ENCODE results near the gene ETNK2.
"Not testable (repeated sequence)": the region's sequence is repeated elsewhere in the genome, so short reads cannot be mapped to it uniquely, and the experiment has no call there.

ETNK2 gene

DNA sequence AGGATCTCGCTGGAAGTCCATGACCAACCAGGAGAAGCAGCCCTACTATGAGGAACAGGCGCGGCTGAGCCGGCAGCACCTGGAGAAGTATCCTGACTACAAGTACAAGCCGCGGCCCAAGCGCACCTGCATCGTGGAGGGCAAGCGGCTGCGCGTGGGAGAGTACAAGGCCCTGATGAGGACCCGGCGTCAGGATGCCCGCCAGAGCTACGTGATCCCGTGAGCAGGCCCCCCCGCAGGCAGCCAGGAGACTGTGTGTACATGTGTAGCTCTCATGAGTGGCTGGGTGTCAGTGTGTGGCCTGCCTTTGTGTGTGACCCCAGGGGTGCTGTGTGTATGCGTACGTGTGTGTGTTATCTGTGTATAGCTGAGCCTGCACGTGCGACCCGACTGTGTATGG lies 27.2 kb downstream of the ETNK2 start:
- no peak for DNase-seq

DNA sequence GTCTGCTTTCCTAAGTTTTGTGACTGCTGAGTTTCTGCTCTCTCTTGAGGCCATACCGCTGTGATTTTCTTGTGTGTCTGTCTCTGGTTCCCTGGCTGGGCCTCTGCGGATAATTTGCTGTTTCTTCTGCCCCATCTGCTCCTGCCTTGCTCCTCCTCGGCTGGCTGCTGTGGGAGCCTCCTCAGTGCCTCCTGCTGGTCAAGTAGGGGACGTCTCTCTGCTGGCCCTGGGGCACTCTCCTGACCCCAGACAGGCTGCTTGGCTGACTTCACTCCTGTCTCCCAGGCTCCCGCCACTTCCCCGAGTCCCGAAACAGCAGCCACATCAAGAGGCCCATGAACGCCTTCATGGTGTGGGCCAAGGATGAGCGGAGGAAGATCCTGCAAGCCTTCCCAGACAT lies 28.5 kb downstream of the ETNK2 start:
- DNase-seq: no peak

DNA sequence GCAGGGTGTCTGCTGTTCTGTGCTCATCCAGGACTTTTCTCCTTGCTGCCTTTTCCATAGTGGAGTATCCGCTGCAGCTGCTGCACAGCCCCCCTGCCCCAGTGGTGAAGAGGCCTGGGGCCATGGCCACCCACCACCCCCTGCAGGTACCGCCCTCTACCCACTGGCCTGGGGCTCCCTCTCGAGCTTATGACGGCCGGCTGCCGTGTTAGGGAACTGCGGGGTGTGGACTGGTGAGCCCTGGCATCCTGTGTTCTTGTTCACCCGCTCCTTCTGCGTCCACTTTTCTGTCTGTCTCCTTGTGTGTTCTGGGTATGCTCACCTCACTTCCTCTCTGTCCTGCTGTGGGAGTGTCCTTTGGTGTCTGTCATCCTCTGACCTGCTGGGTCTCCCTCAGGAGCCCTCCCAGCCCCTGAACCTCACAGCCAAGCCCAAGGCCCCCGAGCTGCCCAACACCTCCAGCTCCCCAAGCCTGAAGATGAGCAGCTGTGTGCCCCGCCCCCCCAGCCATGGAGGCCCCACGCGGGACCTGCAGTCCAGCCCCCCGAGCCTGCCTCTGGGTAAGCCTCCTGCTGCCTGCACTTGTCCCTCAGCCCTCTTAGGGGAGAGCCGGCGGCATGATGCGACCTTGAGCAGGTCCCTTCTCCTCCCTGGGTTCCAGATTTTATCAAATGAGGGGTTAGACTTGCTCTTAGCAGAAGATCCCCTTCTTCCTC lies 29.8 kb downstream of the ETNK2 start:
- DNase-seq: no peak

- no peak for DNase-seq
Measured at GRCh38 chr1:204116539-204116938, 35.3 kb downstream of the ETNK2 start.

DNA sequence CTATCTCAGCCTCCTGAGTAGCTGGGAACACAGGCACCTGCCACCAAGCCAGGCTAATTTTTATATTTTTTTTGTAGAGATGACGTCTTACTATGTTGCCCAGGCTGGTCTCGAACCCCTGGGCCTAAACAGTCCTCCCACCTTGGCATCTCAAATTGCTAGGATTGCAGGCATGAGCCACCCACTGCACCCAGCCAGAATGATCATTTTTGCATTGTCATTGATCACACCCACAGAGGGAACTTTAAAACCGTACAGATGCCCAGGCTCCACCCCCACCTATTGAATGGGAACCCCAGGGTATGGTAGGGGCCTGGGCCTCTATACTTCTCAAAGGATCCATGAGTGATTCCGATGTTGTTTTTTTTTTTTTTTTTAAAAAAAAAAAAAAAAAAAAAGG lies 36.7 kb downstream of the ETNK2 start:
- DNase-seq: no peak

GRCh38 chr1:204114606-204115005 lies 37.2 kb downstream of the ETNK2 start:
- DNase-seq: no peak

DNA sequence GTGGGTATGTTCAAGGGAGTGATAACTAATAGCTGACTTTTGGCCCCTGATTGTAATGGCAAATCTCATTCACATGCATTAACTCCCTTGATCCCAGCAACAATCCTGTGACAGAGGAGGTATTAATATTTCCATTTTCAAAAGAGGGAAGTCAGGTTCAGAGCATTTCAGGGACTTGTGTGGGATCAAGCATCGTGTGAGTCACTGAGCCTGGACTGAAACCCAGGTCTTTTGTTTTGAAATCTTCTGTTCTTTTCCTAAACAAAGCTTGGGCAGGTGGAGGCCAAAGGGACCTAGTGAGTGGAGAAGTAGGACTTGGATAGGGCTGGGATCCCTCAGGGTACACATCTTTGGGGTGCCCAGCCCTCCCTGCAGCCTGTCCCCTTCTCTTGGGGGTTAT lies 37.9 kb downstream of the ETNK2 start:
- no peak for DNase-seq

- DNase-seq: no peak
Measured at GRCh38 chr1:204112876-204113730, 38.7 kb downstream of the ETNK2 start.

DNA sequence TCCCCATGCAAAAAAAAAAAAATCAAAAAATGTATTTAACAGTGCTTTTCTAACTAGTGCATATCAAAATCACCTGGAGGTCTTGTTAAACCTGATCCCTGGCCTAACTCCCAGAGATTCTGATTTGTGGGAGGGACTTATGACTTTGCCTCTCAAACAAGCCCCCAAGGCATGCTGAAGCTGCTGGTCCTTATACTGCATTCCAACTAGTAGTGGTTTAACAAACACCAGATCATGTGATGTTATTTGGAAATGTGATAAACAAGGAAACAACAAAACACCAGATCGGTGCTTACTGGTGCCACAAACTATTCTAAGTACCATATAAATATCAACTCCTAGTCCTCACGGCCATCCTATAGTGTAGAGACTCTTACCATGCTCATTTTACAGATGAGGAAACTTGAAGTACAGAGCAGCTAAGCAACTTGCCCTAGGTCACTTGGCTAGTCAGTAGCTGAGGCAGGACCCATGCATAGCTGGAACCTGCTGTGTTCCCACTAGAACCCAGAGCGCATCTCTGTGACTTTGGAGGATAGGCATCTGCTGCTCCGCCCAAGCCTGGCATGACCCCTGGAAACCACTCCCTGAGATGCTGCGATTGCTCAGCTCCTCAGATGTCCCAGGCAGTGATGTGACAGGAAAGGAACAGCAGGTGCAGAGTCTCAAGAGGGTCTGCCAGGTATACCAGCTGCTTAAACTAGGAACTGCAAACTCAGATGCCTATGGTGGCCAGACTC lies 40.8 kb downstream of the ETNK2 start:
- no peak for DNase-seq

DNA sequence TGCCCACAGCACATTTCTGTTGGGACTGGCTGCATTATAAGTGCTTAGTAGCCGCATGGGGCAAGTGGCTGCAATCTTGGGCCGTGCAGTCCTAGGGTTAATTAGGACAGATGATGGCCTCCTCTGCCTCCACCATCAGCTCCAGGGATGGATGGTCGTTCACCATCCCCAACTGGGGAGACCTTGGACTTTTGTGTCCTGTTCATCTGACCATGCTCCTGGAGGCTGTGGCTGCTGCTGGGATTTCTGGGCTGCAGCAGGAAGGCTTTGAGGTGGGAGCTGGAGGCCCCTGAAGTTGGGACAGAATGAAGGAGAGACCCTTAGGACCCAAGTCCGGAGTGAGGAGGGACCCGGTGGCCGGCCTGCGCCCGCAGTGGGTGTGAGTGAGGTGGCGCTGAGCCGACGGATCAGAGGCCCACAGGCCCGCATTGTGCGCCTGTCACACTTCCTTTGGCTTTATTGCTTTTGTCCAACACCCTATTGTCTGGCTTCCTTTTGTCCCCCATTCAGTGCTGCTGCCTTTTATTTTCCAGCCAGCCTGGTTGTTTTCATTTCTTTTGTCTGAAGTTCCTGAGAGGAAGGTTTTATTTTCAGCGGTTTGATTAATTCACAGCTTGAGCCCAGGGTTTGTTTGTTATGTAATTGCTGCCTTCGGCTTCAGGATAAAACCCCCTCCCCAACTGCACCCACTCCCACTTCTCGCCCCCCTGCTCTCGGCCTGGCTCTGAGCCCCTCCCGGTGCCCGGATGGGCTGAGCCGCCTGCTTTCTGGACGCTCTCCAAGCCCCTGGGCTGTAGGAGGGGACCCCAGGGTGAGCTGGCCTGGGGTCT lies 43.3 kb downstream of the ETNK2 start:
- DNase-seq: no peak

- DNase-seq: no peak
Measured at GRCh38 chr1:204107892-204108291, 44.0 kb downstream of the ETNK2 start.

DNA sequence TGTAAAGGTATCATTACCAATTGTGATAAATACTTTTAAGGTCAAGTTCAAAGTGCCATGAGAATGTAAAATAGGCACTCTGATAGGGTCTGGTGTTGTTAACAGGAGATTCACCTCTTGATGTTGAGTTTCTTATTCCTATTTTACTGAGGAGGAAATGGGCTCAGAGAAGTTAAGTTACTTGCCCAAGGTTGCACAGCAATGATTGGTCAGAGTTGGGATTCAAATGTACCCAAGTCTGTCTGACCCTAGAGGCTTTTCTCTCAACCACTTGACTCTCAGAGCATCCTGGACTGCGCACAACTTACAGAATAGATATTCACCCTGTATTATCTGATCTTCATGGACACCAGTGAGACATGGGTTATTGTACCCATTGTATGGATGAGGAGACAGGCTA lies 45.0 kb downstream of the ETNK2 start:
- no peak for DNase-seq

- no peak for DNase-seq
Measured at GRCh38 chr1:204105131-204105515, 46.7 kb downstream of the ETNK2 start.

- DNase-seq: no peak
Measured at GRCh38 chr1:204104331-204105130, 47.3 kb downstream of the ETNK2 start.

- DNase-seq: no peak
Measured at GRCh38 chr1:204103431-204103741, 48.5 kb downstream of the ETNK2 start.

- DNase-seq: no peak
Measured at GRCh38 chr1:204102739-204103430, 49.0 kb downstream of the ETNK2 start.

DNA sequence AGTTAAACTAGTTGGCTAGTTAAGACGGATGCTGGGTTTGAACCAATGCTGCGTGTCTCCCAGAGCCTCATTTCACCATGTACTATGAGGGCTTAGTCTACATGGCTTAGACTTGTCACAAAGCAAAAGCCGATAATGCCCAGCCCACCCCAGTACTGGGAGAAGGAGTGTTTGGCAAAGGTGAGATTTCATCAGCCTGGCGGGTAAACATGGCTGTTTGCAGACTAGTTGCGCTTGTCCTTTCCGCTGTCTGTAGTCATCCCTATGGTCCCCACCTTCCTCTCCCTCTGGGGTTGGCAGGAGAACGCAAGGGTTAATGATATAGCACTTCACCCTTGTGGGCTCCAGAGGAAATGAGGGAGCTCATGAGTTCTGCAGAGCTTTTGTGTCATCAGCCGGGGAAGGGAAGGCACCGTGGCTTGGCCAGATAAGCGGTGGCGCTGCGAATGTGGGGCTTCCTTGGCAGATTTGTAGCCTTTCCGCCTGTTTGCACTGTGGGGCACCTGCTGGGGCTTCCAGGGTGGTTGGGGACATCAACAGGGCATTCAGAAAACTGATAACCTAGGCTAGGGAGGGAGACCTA lies 49.7 kb downstream of the ETNK2 start:
- DNase-seq: no peak

DNA sequence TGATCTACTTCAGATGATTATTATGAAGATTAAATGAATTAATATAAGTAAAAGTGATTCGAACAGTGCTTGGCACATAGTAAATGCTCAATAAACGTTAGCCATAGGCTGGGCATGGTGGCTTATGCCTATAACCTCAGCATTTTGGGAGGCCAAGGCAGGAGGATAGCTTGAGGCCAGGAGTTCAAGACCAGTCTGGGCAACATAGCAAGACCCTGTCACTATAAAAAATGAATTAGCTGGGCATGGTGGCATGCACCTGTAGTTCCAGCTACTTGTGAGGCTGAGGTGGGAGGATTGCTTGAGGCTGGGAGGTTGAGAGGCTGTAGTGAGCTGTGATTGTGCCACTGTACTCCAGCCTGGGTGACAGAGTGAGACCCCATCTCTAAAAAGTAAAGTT lies 52.1 kb downstream of the ETNK2 start:
- not testable (repeated sequence) for DNase-seq

- no peak for DNase-seq
Measured at GRCh38 chr1:204098683-204099082, 53.2 kb downstream of the ETNK2 start.

GRCh38 chr1:204096931-204097330 lies 54.9 kb downstream of the ETNK2 start:
- DNase-seq: no peak

Measured in DMS 273 treated with DMSO at 0.1 percent for 48 hours (cell line).